Measurements from ENCODE around the gene ZDHHC12.

The ZDHHC12 gene

GRCh38 chr9:128729766-128730517 lies 6.0 kb upstream of the ZDHHC12 start:
- DNase-seq (ENCODE audit: low spot score) = no peak

GRCh38 chr9:128729302-128729701 lies 5.4 kb upstream of the ZDHHC12 start:
- no peak for DNase-seq (ENCODE audit: low spot score)

GRCh38 chr9:128728298-128728697 lies 4.4 kb upstream of the ZDHHC12 start:
- no peak for DNase-seq (ENCODE audit: low spot score)

- no peak for DNase-seq (ENCODE audit: low spot score)
Measured at GRCh38 chr9:128727640-128728248, 3.8 kb upstream of the ZDHHC12 start.

GRCh38 chr9:128724744-128725211 lies 851 bp upstream of the ZDHHC12 start:
- DNase-seq (ENCODE audit: low spot score) = peak; percentile 94

GRCh38 chr9:128723352-128723865 lies 518 bp downstream of the ZDHHC12 start:
- DNase-seq (ENCODE audit: low spot score) = peak; percentile 30

GRCh38 chr9:128722380-128723351 lies 1.3 kb downstream of the ZDHHC12 start:
- DNase-seq (ENCODE audit: low spot score) = no peak

GRCh38 chr9:128721487-128722010 lies 2.4 kb downstream of the ZDHHC12 start:
- DNase-seq (ENCODE audit: low spot score) = no peak

- no peak for DNase-seq (ENCODE audit: low spot score)
Measured at GRCh38 chr9:128720841-128721486, 3.0 kb downstream of the ZDHHC12 start.

GRCh38 chr9:128719919-128720605 lies 3.9 kb downstream of the ZDHHC12 start:
- DNase-seq (ENCODE audit: low spot score) = no peak

GRCh38 chr9:128718475-128718874 lies 5.5 kb downstream of the ZDHHC12 start:
- no peak for DNase-seq (ENCODE audit: low spot score)

- no peak for DNase-seq (ENCODE audit: low spot score)
Measured at GRCh38 chr9:128718047-128718446, 5.9 kb downstream of the ZDHHC12 start.

GRCh38 chr9:128716581-128717254 lies 7.2 kb downstream of the ZDHHC12 start:
- no peak for DNase-seq (ENCODE audit: low spot score)

- DNase-seq (ENCODE audit: low spot score) = no peak
Measured at GRCh38 chr9:128715436-128715750, 8.5 kb downstream of the ZDHHC12 start.

- no peak for DNase-seq (ENCODE audit: low spot score)
Measured at GRCh38 chr9:128714586-128715435, 9.1 kb downstream of the ZDHHC12 start.

GRCh38 chr9:128713941-128714573 lies 9.9 kb downstream of the ZDHHC12 start:
- no peak for DNase-seq (ENCODE audit: low spot score)

- no peak for DNase-seq (ENCODE audit: low spot score)
Measured at GRCh38 chr9:128713411-128713780, 10.5 kb downstream of the ZDHHC12 start.

GRCh38 chr9:128712451-128713410 lies 11.2 kb downstream of the ZDHHC12 start:
- DNase-seq (ENCODE audit: low spot score) = no peak

All from HuH-7 (cell line).